Measurements from ENCODE around the gene CARMIL1.
"Not testable (repeated sequence)": the region's sequence is repeated elsewhere in the genome, so short reads cannot be mapped to it uniquely, and the experiment has no call there.

DNA sequence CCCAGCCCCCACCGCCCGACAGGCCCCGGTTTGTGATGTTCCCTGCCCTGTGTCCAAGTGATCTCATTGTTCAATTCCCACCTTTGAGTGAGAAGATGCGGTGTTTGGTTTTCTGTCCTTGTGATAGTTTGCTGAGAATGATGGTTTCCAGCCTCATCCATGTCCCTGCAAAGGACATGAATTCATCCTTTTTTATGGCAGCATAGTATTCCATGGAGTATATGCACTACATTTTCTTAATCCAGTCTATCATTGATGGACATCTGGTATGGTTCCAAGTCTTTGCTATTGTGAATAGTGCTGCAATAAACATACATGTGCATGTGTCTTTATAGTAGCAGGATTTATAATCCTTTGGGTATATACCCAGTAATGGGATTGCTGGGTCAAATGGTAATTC is 165.3 kb downstream of the CARMIL1 start:
- TF ChIP-seq CTCF, POLR2A (IDR thresholded peaks at IDR 0.05): not testable (repeated sequence)
